Occipital lobe (tissue), 2 donors: Measurements from ENCODE around the gene SGMS1. TPM values are rescaled to one million over a fixed set of nuclear protein-coding genes. Genes with fewer than 3 reads are reported as not detected.
"Not testable (repeated sequence)": the region's sequence is repeated elsewhere in the genome, so short reads cannot be mapped to it uniquely, and the experiment has no call there.

ENCODE experiments used
- DNase-seq: peaks from one replicate; lab custom pipeline; 2025; lab: John Stamatoyannopoulos, UW
- total RNA-seq: library from RNA; depleted of rRNA; stranded (reverse); fragments of >200 nt; gene quantifications from one replicate; pipeline ENCODE4 v1.2.3, GENCODE V29; 2014

SGMS1 gene
- total RNA-seq, 1 donor from 2014 or later: 46.5 TPM

- no peak for DNase-seq
These were observed 242.1 kb downstream of the SGMS1 start for GRCh38 chr10:50381642-50382041.

DNA sequence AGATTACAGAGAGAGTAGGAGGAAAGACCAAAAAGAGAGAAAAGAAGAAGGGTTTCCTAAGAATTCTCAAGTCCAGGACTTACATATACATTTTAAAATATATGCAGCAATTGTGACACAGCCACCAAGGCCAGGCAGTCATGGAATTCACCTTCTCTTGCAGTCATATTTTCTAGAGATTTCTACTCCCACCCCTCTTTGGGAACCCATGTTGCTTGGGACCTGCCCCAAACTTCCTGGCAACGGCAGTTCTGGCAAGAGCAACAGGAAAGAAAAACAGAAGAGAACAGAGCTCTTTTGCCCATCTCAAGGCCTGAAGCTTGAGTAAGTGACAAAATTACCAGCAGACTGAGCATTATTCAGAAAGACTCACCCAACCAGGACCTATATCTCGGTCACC, 244.1 kb downstream of the SGMS1 start:
- DNase-seq: no peak

- no peak for DNase-seq
These were observed 248.0 kb downstream of the SGMS1 start for GRCh38 chr10:50375745-50376144.

- DNase-seq: no peak
These were observed 248.7 kb downstream of the SGMS1 start for GRCh38 chr10:50375051-50375452.

DNA sequence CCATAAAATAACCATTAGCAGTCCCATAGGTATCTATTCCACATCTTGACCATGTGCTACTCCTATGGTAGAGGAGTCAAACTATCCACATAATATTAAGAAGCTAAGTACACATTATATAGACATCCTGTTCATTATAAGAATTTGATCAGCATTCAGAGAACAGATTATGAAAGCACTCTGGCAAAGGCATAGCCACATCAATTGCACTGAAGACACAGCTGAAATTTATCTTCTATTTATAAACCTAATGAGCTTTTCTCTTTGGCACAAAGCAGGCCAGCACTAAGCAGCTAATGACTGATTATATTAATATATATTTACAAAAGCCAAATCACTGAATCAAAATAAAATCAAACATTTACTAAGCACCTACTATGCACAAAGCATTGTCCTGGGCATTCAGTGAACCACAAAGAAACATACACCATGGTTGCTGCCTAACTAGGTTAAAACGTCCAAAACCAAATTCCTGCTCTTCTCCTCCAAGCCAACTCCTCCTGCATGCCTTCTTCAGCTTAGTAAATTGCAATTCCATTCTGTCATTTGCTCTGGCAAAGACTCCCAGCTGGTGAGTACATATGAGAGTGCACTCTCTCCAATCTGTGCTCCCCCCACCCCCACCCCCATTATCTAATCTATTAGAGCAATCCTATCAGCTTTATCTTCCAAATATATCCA, 249.8 kb downstream of the SGMS1 start:
- no peak for DNase-seq

GRCh38 chr10:50369931-50370330, 253.8 kb downstream of the SGMS1 start:
- DNase-seq: no peak

- no peak for DNase-seq
These were observed 256.0 kb downstream of the SGMS1 start for GRCh38 chr10:50367732-50368131.

DNA sequence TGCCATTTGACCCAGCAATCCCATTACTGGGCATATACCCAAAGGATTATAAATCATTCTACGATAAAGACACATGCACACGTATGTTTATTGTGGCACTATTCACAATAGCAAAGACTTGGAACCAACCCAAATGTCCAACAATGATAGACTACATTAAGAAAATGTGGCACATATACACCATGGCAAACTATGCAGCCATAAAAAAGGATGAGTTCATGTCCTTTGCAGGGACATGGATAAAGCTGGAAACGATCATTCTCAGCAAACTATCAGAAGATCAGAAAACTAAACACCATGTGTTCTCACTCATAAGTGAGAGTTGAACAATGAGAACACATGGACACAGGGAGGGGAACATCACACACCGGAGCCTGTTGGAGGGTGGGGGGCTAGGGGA, 257.3 kb downstream of the SGMS1 start:
- DNase-seq: not testable (repeated sequence)

DNA sequence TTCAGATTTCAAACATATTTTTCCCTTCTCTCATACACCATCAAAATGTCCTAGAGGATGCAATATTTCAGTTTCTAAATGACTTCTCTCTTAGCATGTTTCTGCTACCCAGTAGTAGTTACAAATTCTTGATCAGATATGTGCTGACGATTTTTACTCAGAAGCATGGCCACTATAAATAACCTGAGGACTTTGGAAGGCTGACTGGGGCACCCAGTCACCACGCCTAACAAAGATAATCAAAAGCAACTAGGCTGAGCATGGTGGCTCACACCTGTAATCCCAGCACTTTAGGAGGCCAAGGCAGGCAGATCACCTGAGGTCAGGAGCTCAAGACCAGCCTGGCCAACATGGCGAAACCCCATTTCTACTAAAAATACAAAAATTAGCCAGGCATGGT, 259.0 kb downstream of the SGMS1 start:
- not testable (repeated sequence) for DNase-seq

GRCh38 chr10:50362547-50363125, 261.1 kb downstream of the SGMS1 start:
- no peak for DNase-seq

GRCh38 chr10:50361946-50362345, 261.8 kb downstream of the SGMS1 start:
- DNase-seq: no peak

GRCh38 chr10:50360077-50360850, 263.5 kb downstream of the SGMS1 start:
- DNase-seq: no peak

DNA sequence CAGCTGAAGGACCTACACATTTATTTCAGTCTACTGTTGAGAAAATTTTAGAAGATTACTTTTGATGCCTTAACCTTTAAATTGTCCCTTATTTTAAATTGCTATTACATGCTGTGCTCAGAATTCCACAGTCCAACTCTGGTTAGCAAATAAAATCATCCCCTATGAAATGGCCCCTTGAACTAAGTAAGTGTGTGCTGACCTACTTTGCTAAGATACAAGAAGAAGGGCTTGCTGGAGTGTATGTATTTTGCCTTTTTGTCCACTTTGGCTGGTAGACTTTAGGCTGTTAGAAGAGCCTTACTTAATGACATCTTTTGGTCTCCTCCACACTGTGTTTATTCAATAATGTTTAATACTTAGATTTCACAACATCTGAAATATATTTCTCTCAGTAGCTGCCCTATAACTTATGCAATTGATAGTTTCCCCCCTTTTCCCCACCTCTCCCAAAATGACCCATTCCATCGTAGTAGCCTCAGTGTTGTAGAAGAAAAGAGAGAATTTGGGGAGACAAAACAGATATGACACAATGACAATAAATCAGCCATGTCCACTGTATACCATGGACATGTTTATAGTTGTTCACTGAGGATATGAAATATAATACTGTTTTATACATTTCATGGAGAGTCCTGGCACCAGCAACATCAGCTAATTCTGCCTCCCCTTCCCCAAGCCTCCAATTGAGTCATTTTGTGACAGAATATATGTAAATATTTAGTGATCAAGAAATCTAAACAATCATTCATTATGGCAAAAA, 264.6 kb downstream of the SGMS1 start:
- no peak for DNase-seq

- DNase-seq: no peak
These were observed 265.3 kb downstream of the SGMS1 start for GRCh38 chr10:50358411-50358810.

DNA sequence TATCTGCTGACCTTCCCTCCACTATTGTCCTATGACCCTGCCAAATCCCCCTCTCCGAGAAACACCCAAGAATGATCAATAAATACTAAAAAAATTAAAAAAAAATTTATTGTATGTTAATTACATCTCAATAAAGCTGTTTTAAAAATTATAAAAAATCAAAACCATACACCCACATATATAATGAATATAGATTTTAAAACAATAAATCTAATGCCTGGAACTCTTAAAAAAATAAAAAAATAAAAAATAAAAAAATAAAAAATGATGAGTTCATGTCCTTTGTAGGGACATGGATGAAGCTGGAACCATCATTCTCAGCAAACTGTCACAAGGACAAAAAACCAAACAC, 267.3 kb downstream of the SGMS1 start:
- not testable (repeated sequence) for DNase-seq

GRCh38 chr10:50355693-50356480, 267.9 kb downstream of the SGMS1 start:
- not testable (repeated sequence) for DNase-seq

DNA sequence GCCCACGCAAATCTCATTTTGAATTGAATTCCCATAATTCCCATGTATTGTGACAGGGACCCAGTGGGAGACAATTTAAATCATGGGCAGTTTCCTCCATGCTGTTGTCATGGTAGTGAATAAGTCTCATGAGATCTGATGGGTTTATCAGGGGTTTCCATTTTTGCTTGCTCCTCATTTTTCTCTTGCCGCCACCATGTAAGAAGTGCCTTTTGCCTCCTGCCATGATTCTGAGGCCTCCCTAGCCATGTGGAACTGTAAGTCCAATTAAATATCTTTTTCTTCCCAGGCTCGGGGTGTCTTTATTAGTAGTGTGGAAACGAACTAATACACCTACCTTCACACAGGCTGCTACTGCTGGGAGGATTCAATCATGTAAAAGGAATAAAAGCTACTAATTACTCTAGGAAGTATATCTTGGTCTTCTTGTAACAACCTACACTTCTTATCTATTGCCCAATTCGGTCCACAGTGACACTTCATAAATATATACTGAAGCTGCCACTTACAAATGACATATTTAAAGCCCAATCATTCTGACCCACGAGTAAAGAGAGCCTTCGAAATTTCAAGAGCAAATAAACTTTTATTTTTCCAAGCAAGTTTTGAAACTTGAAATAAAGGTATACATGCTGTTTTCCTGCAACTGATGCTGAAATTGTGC, 272.1 kb downstream of the SGMS1 start:
- no peak for DNase-seq

DNA sequence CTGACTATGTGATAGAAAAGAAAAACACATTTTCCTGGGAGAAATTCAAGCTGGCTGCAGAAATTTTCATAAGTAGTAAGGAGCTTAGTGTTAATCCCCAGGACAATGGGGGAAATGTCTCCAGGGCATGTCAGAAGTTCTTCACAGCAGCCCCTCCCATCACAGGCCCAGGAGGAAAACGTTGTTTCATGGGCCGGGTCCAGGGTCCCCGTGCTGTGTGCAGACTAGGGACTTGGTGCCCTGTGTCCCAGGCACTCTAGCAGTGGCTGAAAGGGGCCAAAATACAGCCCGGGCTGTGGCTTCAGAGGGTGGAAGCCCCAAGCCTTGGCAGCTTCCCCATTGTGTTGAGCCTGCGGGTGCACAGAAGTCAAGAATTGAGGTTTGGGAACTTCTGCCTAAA, 273.4 kb downstream of the SGMS1 start:
- DNase-seq: no peak

DNA sequence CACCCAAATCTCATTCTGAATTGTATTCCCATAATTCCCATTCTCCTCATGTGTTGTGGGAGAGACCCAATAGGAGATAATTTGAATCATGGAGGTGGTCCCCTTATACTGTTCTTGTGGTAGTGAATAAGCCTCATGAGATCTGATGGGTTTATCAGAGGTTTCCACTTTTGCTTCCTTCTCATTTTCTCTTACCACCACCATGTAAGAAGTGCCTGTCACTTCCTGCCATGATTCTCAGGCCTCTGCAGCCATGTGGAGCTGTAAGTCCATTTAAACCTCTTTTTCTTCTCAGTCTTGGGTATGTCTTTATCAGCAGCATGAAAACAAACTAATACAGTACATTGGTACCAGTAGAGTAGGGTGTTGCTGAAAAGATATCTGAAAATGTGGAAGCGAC, 274.2 kb downstream of the SGMS1 start:
- no peak for DNase-seq

DNA sequence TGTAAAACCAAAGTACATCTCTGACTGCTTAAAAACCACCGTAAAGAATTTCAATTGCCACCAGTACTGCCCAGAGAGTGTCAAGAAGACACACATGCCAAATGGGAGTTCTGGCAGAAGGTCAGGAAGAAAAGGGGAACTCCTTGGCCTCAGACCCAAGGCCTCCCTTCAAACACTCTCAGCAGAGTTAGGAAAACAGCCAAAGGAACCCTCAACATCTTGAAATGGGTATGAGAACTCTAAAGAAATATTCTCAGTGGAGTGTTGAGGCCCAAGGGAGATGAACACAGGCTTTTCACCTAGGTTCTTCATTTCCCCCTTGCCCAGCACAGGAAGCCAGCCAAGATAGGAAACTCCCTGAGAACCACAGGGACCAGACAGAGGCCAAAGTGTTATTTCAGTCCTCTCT, 276.4 kb downstream of the SGMS1 start:
- no peak for DNase-seq

GRCh38 chr10:50346942-50347341, 276.8 kb downstream of the SGMS1 start:
- no peak for DNase-seq
